ENCODE data around the gene MGAM2. TPM values are rescaled to one million over a fixed set of nuclear protein-coding genes. Genes with fewer than 3 reads are reported as not detected.

The MGAM2 gene
- total RNA-seq, 1 experiment from 2014 or later, result not detected

GRCh38 chr7:142138996-142139395, 27.5 kb downstream of the MGAM2 start:
- CTCF ChIA-PET, result interaction anchor here (0.7 kb wide), 1 partner anchor 313 kb away, joined by 4 read pairs; no protein-coding TSS in a partner anchor
- no peak for DNase-seq
- no peak overlapping the region for H3K4me2 ChIP-seq

GRCh38 chr7:142139597-142140400, 28.3 kb downstream of the MGAM2 start:
- no peaks in the 10 kb centered on the region for H3K9me2 ChIP-seq (ENCODE audit: insufficient read depth)
- intact Hi-C loops (cut with micrococcal nuclease; ENCODE audit: unreplicated experiment), result no loop called here
- no peak overlapping the region for H3K27ac ChIP-seq
- no peaks in the 10 kb centered on the region for H3K9me3 ChIP-seq (ENCODE audit: insufficient read depth, low read depth)
- H3K4me1 ChIP-seq (replicated peaks; ENCODE audit: insufficient read depth), result no peaks in the 10 kb centered on the region
- BruUV-seq (replicated peaks), result no TSS peak
- no peaks in the 10 kb centered on the region for H4K20me1 ChIP-seq (ENCODE audit: insufficient read depth)
- no peak overlapping the region for H2AFZ ChIP-seq
- no peaks in the 10 kb centered on the region for H3K27me3 ChIP-seq (ENCODE audit: insufficient read depth, low read depth)
- H3K36me3 ChIP-seq (ENCODE audit: low read depth), result no peaks in the 10 kb centered on the region
- DNase-seq, result no peak
- no peak overlapping the region for H3K4me3 ChIP-seq
- no peaks in the 10 kb centered on the region for H3F3A ChIP-seq (ENCODE audit: insufficient read depth, low read depth)
- no peak for TF ChIP-seq EZH2 (IDR thresholded peaks at IDR 0.05; ENCODE audit: low read depth)
- no peak for TF ChIP-seq CTCF (conservative IDR thresholded peaks at IDR 0.05)
- no peaks in the 10 kb centered on the region for H3K79me2 ChIP-seq (ENCODE audit: low read depth)
- CTCF ChIA-PET, result interaction anchor here (0.7 kb wide), 1 partner anchor 312 kb away, joined by 4 read pairs; no protein-coding TSS in a partner anchor
- H3K4me2 ChIP-seq, result no peak overlapping the region
- POLR2A ChIA-PET (ENCODE audit: unreplicated experiment), result no interaction called here

More at GRCh38 chr7:142138996-142139395, 27.5 kb downstream of the MGAM2 start:
- H3K9me3 ChIP-seq (ENCODE audit: insufficient read depth, low read depth), result no peaks in the 10 kb centered on the region
- H3K9me2 ChIP-seq (ENCODE audit: insufficient read depth), result no peaks in the 10 kb centered on the region
- H2AFZ ChIP-seq, result no peak overlapping the region
- BruUV-seq (replicated peaks), result no TSS peak
- H3K36me3 ChIP-seq (ENCODE audit: low read depth), result no peaks in the 10 kb centered on the region
- H3K27ac ChIP-seq, result no peak overlapping the region
- no peaks in the 10 kb centered on the region for H3F3A ChIP-seq (ENCODE audit: insufficient read depth, low read depth)
- H3K4me3 ChIP-seq, result no peak overlapping the region
- TF ChIP-seq CTCF (conservative IDR thresholded peaks at IDR 0.05) (no peak), EZH2 (IDR thresholded peaks at IDR 0.05; ENCODE audit: low read depth) (no peak)
- intact Hi-C loops (cut with micrococcal nuclease; ENCODE audit: unreplicated experiment), result no loop called here
- H3K4me1 ChIP-seq (replicated peaks; ENCODE audit: insufficient read depth), result no peaks in the 10 kb centered on the region
- no peaks in the 10 kb centered on the region for H3K27me3 ChIP-seq (ENCODE audit: insufficient read depth, low read depth)
- H4K20me1 ChIP-seq (ENCODE audit: insufficient read depth), result no peaks in the 10 kb centered on the region
- POLR2A ChIA-PET (ENCODE audit: unreplicated experiment), result no interaction called here
- H3K79me2 ChIP-seq (ENCODE audit: low read depth), result no peaks in the 10 kb centered on the region

GRCh38 chr7:142140401-142140959, 29.0 kb downstream of the MGAM2 start:
- Histone ChIP-seq H3K4me3 (no peak overlapping the region), H4K20me1 (ENCODE audit: insufficient read depth) (no peaks in the 10 kb centered on the region), H3K27me3 (ENCODE audit: insufficient read depth, low read depth) (no peaks in the 10 kb centered on the region), H3K27ac (no peak overlapping the region), H3K4me2 (no peak overlapping the region), H3F3A (ENCODE audit: insufficient read depth, low read depth) (no peaks in the 10 kb centered on the region), H3K9me2 (ENCODE audit: insufficient read depth) (no peaks in the 10 kb centered on the region), H3K36me3 (ENCODE audit: low read depth) (no peaks in the 10 kb centered on the region), H3K79me2 (ENCODE audit: low read depth) (no peaks in the 10 kb centered on the region), H3K4me1 (replicated peaks; ENCODE audit: insufficient read depth) (no peaks in the 10 kb centered on the region), H2AFZ (no peak overlapping the region), H3K9me3 (ENCODE audit: insufficient read depth, low read depth) (no peaks in the 10 kb centered on the region)
- ChIA-PET CTCF (no interaction called here), POLR2A (ENCODE audit: unreplicated experiment) (no interaction called here)
- TF ChIP-seq CTCF (conservative IDR thresholded peaks at IDR 0.05) (no peak), EZH2 (IDR thresholded peaks at IDR 0.05; ENCODE audit: low read depth) (no peak)
- DNase-seq, result no peak
- no TSS peak for BruUV-seq (replicated peaks)
- intact Hi-C loops (cut with micrococcal nuclease; ENCODE audit: unreplicated experiment), result no loop called here

Measured in PC-9 (cell line).